Fibroblast of peridontal ligament (primary cell): ENCODE results near the gene OR2T10.
"Not testable (repeated sequence)": the region's sequence is repeated elsewhere in the genome, so short reads cannot be mapped to it uniquely, and the experiment has no call there.

ENCODE experiments used
- DNase-seq: peaks from one replicate; pipeline ENCODE4 v3.0.0-alpha.2; 2010; ENCODE audit errors: extremely low read depth

Gene OR2T10

GRCh38 chr1:248597589-248597988 is at the start of gene OR2T10:
Gene OR2T10, minus strand, starts transcription at chr1:248597700. Its CDS starts 3,932 bp downstream, at chr1:248593768.
- DNase-seq = no peak

GRCh38 chr1:248645178-248645577 is 47.7 kb upstream of the OR2T10 start, which contains the start of gene OR2T35:
Gene OR2T35, minus strand, starts transcription at chr1:248645278. Its CDS starts 6,020 bp downstream, at chr1:248639258.
- DNase-seq = not testable (repeated sequence)

GRCh38 chr1:248642971-248643651 is 45.6 kb upstream of the OR2T10 start:
- not testable (repeated sequence) for DNase-seq

GRCh38 chr1:248641583-248641982 is 44.1 kb upstream of the OR2T10 start:
- not testable (repeated sequence) for DNase-seq

GRCh38 chr1:248640906-248641305 is 43.4 kb upstream of the OR2T10 start:
- not testable (repeated sequence) for DNase-seq

- DNase-seq = not testable (repeated sequence)
These were observed 42.2 kb upstream of the OR2T10 start for GRCh38 chr1:248639652-248640051.

GRCh38 chr1:248636612-248637011 is 39.1 kb upstream of the OR2T10 start:
- DNase-seq = not testable (repeated sequence)

GRCh38 chr1:248634991-248635390 is 37.5 kb upstream of the OR2T10 start, which contains the start of gene OR2T11:
Gene OR2T11, minus strand, starts transcription at chr1:248635091. Its CDS starts 7,963 bp downstream, at chr1:248627128.
- DNase-seq = not testable (repeated sequence)

- no peak for DNase-seq
These were observed 34.0 kb upstream of the OR2T10 start for GRCh38 chr1:248631354-248632008.

- DNase-seq = no peak
These were observed 33.1 kb upstream of the OR2T10 start for GRCh38 chr1:248630551-248630950.

- no peak for DNase-seq
These were observed 30.7 kb upstream of the OR2T10 start for GRCh38 chr1:248627971-248628844.

GRCh38 chr1:248625971-248626370 is 28.5 kb upstream of the OR2T10 start:
- no peak for DNase-seq

- DNase-seq = no peak
These were observed 27.7 kb upstream of the OR2T10 start for GRCh38 chr1:248625166-248625565.

GRCh38 chr1:248622570-248623001 is 25.1 kb upstream of the OR2T10 start:
- DNase-seq = peak; percentile 27

- DNase-seq = no peak
These were observed 24.3 kb upstream of the OR2T10 start for GRCh38 chr1:248621770-248622169.

- peak; percentile 18 for DNase-seq
These were observed 21.4 kb upstream of the OR2T10 start for GRCh38 chr1:248618878-248619277.

GRCh38 chr1:248618119-248618518 is 20.6 kb upstream of the OR2T10 start:
- DNase-seq = no peak

GRCh38 chr1:248613742-248614141 is 16.2 kb upstream of the OR2T10 start:
- no peak for DNase-seq

GRCh38 chr1:248611883-248612414 is 14.4 kb upstream of the OR2T10 start:
- no peak for DNase-seq

- no peak for DNase-seq
These were observed 12.8 kb upstream of the OR2T10 start for GRCh38 chr1:248610301-248610700.

- DNase-seq = no peak
These were observed 1.9 kb upstream of the OR2T10 start for GRCh38 chr1:248599396-248599795.

- DNase-seq = no peak
These were observed 885 bp downstream of the OR2T10 start for GRCh38 chr1:248596615-248597014.
